Measurements from ENCODE around the gene KCNJ15. TPM values are rescaled to one million over a fixed set of nuclear protein-coding genes. Genes with fewer than 3 reads are reported as not detected.

The KCNJ15 gene
- total RNA-seq, 6 experiments from 2014 or later, result 0.43 to 3.5 (median 1.1) TPM

GRCh38 chr21:38236232-38236631 lies 20.6 kb upstream of the KCNJ15 start:
- no peaks in the 10 kb centered on the region for H3K27me3 ChIP-seq
- TF ChIP-seq POLR2A (IDR thresholded peaks at IDR 0.05) (no peak), CTCF (IDR thresholded peaks at IDR 0.05) (peak in 3 of 4 donors; percentile 13 to 19 (median 15))
- DNase-seq (no peak), ATAC-seq (peak in 2 of 4 donors; percentile 30 to 48)
- intact Hi-C loops (cut with DNase I), result no loop called here
- H3K27ac ChIP-seq, result no peak overlapping the region
- H3K4me3 ChIP-seq, result no peak overlapping the region
- WGBS (ENCODE audit: insufficient coverage, low coverage, low lambda C conversion rate, missing lambda C conversion rate), result 69% methylated on average over 2 of the region's 2 CpGs
- H3K36me3 ChIP-seq, result no peaks in the 10 kb centered on the region
- no peaks in the 10 kb centered on the region for H3K9me3 ChIP-seq
- H3K4me1 ChIP-seq, result no peaks in the 10 kb centered on the region

GRCh38 chr21:38239672-38240071 lies 17.1 kb upstream of the KCNJ15 start:
- no peak for DNase-seq
- Histone ChIP-seq H3K27ac (no peak overlapping the region), H3K4me3 (no peak overlapping the region), H3K9me3 (no peaks in the 10 kb centered on the region), H3K36me3 (no peaks in the 10 kb centered on the region), H3K4me1 (no peaks in the 10 kb centered on the region), H3K27me3 (no peaks in the 10 kb centered on the region)
- TF ChIP-seq CTCF (IDR thresholded peaks at IDR 0.05), result no peak
- TF ChIP-seq POLR2A (IDR thresholded peaks at IDR 0.05), result no peak
- intact Hi-C loops (cut with DNase I), result no loop called here
- no peak for ATAC-seq
- 75% methylated on average over 4 of the region's 4 CpGs for WGBS (ENCODE audit: insufficient coverage, low coverage, low lambda C conversion rate, missing lambda C conversion rate)

GRCh38 chr21:38240129-38240528 lies 16.7 kb upstream of the KCNJ15 start:
- H3K27ac ChIP-seq, result no peak overlapping the region

GRCh38 chr21:38241029-38241740 lies 15.6 kb upstream of the KCNJ15 start:
- H3K27me3 ChIP-seq, result no peaks in the 10 kb centered on the region
- intact Hi-C loops (cut with DNase I), result no loop called here
- no peaks in the 10 kb centered on the region for H3K36me3 ChIP-seq
- no peaks in the 10 kb centered on the region for H3K9me3 ChIP-seq
- no peak for TF ChIP-seq CTCF (IDR thresholded peaks at IDR 0.05)
- TF ChIP-seq POLR2A (IDR thresholded peaks at IDR 0.05), result no peak
- ATAC-seq, result peak; percentile 54 to 85 (median 61)
- DNase-seq, result no peak
- 62% methylated on average over 9 of the region's 10 CpGs for WGBS (ENCODE audit: insufficient coverage, low coverage, low lambda C conversion rate, missing lambda C conversion rate)
- H3K4me1 ChIP-seq, result no peaks in the 10 kb centered on the region
- no peak overlapping the region for H3K4me3 ChIP-seq
- H3K27ac ChIP-seq, result no peak overlapping the region

More at GRCh38 chr21:38240129-38240528, 16.7 kb upstream of the KCNJ15 start:
- Histone ChIP-seq H3K9me3 (no peaks in the 10 kb centered on the region), H3K36me3 (no peaks in the 10 kb centered on the region), H3K27me3 (no peaks in the 10 kb centered on the region), H3K4me1 (no peaks in the 10 kb centered on the region), H3K4me3 (no peak overlapping the region)
- ATAC-seq (no peak), DNase-seq (no peak)
- intact Hi-C loops (cut with DNase I), result no loop called here
- WGBS (ENCODE audit: insufficient coverage, low coverage, low lambda C conversion rate, missing lambda C conversion rate), result 40% methylated on average over 1 of the region's 1 CpG
- TF ChIP-seq CTCF (IDR thresholded peaks at IDR 0.05) (no peak), POLR2A (IDR thresholded peaks at IDR 0.05) (no peak)
